GM19239 (cell line): Measurements from ENCODE around the gene COL9A2.
A peak's percentile ranks its signal among the peaks of the same experiment; 100 is the strongest.

ENCODE experiments used
- DNase-seq: peaks from one replicate; pipeline ENCODE4 v3.0.0; 2011; ENCODE audit warnings: low spot score; ENCODE audit not compliant: insufficient read length
- FAIRE-seq: peaks from 2 replicates; lab custom pipeline; 2011; peaks lifted over from hg19 to GRCh38; lab: Jason Lieb, UNC

The COL9A2 gene

GRCh38 chr1:40265919-40266318 is 51.2 kb downstream of the COL9A2 start:
- DNase-seq: no peak
- no peak for FAIRE-seq

GRCh38 chr1:40265298-40265697 is 51.8 kb downstream of the COL9A2 start:
- FAIRE-seq (no peak), DNase-seq (no peak)

GRCh38 chr1:40264354-40264781 is 52.7 kb downstream of the COL9A2 start:
- DNase-seq (no peak), FAIRE-seq (no peak)

GRCh38 chr1:40258445-40258769 is 58.7 kb downstream of the COL9A2 start:
- FAIRE-seq (peak; percentile 66), DNase-seq (no peak)

- peak; percentile 67 for DNase-seq
- FAIRE-seq: peak; percentile 99
Measured at GRCh38 chr1:40257688-40258444, 59.2 kb downstream of the COL9A2 start, which contains the start of gene ZMPSTE24. ZMPSTE24 (plus strand) TSS chr1:40258236; CDS start chr1:40258272, 36 bp downstream.

GRCh38 chr1:40257313-40257687 is 59.8 kb downstream of the COL9A2 start:
- DNase-seq (no peak), FAIRE-seq (no peak)

- FAIRE-seq (no peak), DNase-seq (no peak)
Measured at GRCh38 chr1:40256401-40257084, 60.5 kb downstream of the COL9A2 start.

GRCh38 chr1:40255231-40255630 is 61.9 kb downstream of the COL9A2 start:
- no peak for DNase-seq
- FAIRE-seq: no peak

GRCh38 chr1:40252601-40253000 is 64.5 kb downstream of the COL9A2 start:
- FAIRE-seq (no peak), DNase-seq (no peak)

GRCh38 chr1:40251456-40251855 is 65.6 kb downstream of the COL9A2 start:
- DNase-seq (no peak), FAIRE-seq (no peak)
